Measurements from ENCODE around the gene CCL23. TPM values are rescaled to one million over a fixed set of nuclear protein-coding genes. Genes with fewer than 3 reads are reported as not detected.

The CCL23 gene
- polyA plus RNA-seq, 4 donors, result not detected

DNA sequence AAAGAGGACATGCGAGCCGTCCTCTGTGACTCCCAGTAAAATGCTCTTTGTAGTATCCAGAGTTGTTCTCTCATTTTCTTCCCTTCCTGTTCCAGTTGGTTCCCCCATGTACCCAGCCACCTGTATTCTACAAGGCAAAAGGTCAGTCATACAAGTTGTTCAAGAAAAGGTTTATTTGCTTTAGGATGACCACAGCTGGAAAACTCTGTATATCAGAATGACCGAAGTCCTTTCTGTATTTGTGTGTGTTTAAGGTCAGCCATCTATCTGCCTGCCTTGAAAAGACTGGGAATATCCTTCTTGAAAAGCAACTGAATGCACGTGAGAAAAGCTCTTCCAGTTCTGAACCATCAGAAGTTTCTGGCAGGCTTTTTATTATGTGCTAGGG, 44.8 kb downstream of the CCL23 start:
- DNase-seq (ENCODE audit: low read depth in 4 of 4, low spot score in 3 of 4), result no peak

DNA sequence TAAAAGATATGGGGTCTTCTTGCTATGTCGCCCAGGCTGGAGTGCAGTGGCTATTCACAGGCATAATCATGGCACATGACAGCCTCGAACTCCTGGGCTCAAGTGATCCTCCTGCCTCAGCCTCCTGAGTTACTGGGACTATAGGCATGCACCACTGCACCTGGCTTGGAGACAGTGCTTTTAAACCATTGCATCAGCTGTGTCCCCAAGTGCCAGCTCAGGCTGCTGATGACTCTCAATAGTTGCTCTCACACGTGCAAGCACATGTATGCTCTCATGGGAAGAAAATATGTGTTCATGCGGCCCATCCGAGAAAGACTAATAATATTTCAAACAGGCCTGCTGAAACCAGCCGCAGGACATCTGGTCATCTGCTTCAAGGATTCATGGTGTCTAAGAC, 45.2 kb downstream of the CCL23 start:
- DNase-seq (ENCODE audit: low read depth in 4 of 4, low spot score in 3 of 4), result no peak

GRCh38 chr17:35972066-35972465, 45.7 kb downstream of the CCL23 start:
- DNase-seq (ENCODE audit: low read depth in 4 of 4, low spot score in 3 of 4), result no peak

GRCh38 chr17:35969558-35970380, 48.0 kb downstream of the CCL23 start:
- DNase-seq (ENCODE audit: low read depth in 4 of 4, low spot score in 3 of 4), result peak; percentile 69 to 79 (median 74)

- no peak for DNase-seq (ENCODE audit: low read depth in 4 of 4, low spot score in 3 of 4)
These were observed 49.2 kb downstream of the CCL23 start for GRCh38 chr17:35968520-35969054.

DNA sequence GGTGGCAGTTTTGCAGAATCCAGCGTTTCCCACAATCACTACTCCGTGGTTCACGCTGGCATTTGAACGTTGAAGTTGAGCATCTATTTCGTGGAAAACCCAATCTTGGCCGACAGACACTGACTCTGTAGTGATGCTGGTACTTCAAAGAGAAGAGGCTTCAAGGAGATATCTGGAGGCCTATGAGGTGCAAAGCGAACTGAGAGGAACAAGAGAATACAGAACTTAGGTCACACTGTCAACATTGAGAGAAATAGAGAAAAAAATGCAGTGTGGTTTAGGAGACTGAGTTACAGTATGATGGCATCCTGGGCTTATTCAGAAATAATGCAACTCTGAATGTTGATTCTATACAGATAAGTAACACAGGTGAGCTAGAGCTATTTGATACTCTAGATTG, 52.5 kb downstream of the CCL23 start:
- DNase-seq (ENCODE audit: low read depth in 4 of 4, low spot score in 3 of 4), result no peak

DNA sequence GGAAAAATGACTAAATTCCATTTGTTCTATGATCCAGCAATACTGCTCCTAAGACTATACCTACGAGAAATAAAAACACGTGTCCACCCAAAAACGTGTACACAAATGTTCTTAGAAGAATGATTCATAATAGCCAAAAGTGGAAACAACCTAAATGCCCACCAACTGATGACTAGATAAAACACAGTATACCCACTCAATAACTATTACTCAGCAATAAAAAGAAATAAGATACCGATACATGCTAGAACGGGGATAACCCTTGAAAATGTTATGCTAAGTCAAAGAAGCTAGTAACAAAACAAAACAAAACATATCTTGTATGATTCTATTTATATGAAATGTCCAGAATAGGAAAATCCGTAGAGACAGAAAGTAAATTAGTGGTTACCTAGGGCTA, 54.1 kb downstream of the CCL23 start:
- DNase-seq (ENCODE audit: low read depth in 4 of 4, low spot score in 3 of 4), result no peak

Other genes starting within 250 kb of the CCL23 start
- gene MMP28, start 222.3 kb downstream of the CCL23 start, polyA plus RNA-seq (ENCODE audit: insufficient read length in 4 of 4), result 10 to 100 TPM in 1 of 4 donors, 1 to 10 TPM in 3; 1.9 to 11.0 (median 2.4) TPM
- 100 to 1,000 TPM; 188 to 242 (median 234) TPM for gene TAF15, start 208.5 kb downstream of the CCL23 start, polyA plus RNA-seq (ENCODE audit: insufficient read length in 4 of 4)
- gene HEATR9, start 149.1 kb downstream of the CCL23 start, polyA plus RNA-seq (ENCODE audit: insufficient read length in 4 of 4), result under 1 TPM in 1 of 4 donors, not detected in 3; 0.18 TPM
- 1 to 10 TPM; 1.1 to 2.1 (median 1.6) TPM for gene CCL5, start 137.6 kb downstream of the CCL23 start, polyA plus RNA-seq (ENCODE audit: insufficient read length in 4 of 4)
- gene RDM1, start 87.2 kb downstream of the CCL23 start, polyA plus RNA-seq (ENCODE audit: insufficient read length in 4 of 4), result 1 to 10 TPM; 1.4 to 3.6 (median 2.3) TPM
- gene LYZL6, start 74.3 kb downstream of the CCL23 start, polyA plus RNA-seq (ENCODE audit: insufficient read length in 4 of 4), result not detected
- gene CCL16, start 36.5 kb downstream of the CCL23 start, polyA plus RNA-seq (ENCODE audit: insufficient read length in 4 of 4), result under 1 TPM in 3 of 4 donors, not detected in 1; 0.10 to 0.53 (median 0.19) TPM
- 10 to 100 TPM; 14.5 to 17.6 (median 16.0) TPM for gene CCL14, start 31.2 kb downstream of the CCL23 start, polyA plus RNA-seq (ENCODE audit: insufficient read length in 4 of 4)
- 1 to 10 TPM in 3 of 4 donors, under 1 TPM in 1; 0.37 to 7.5 (median 5.2) TPM for gene CCL15, start 16.4 kb downstream of the CCL23 start, polyA plus RNA-seq (ENCODE audit: insufficient read length in 4 of 4)
- 1 to 10 TPM in 1 of 4 donors, not detected in 3; 2.4 TPM for gene CCL18, start 46.3 kb upstream of the CCL23 start, polyA plus RNA-seq (ENCODE audit: insufficient read length in 4 of 4)
- gene CCL3, start 72.2 kb upstream of the CCL23 start, polyA plus RNA-seq (ENCODE audit: insufficient read length in 4 of 4), result 10 to 100 TPM in 1 of 4 donors, 1 to 10 TPM in 2, under 1 TPM in 1; 0.29 to 38.4 (median 2.1) TPM
- gene CCL4, start 85.9 kb upstream of the CCL23 start, polyA plus RNA-seq (ENCODE audit: insufficient read length in 4 of 4), result 10 to 100 TPM in 1 of 4 donors, 1 to 10 TPM in 1, under 1 TPM in 2; 0.16 to 34.9 (median 0.86) TPM
- 10 to 100 TPM in 2 of 4 donors, 1 to 10 TPM in 2; 4.3 to 18.7 (median 8.6) TPM for gene TBC1D3B, start 158.7 kb upstream of the CCL23 start, polyA plus RNA-seq (ENCODE audit: insufficient read length in 4 of 4)
- 10 to 100 TPM in 1 of 4 donors, 1 to 10 TPM in 1, under 1 TPM in 1, not detected in 1; 0.79 to 12.1 (median 1.6) TPM for gene CCL3L1, start 178.8 kb upstream of the CCL23 start, polyA plus RNA-seq (ENCODE audit: insufficient read length in 4 of 4)
- 10 to 100 TPM in 1 of 4 donors, 1 to 10 TPM in 2, not detected in 1; 1.1 to 25.8 (median 1.4) TPM for gene CCL4L2, start 193.1 kb upstream of the CCL23 start, polyA plus RNA-seq (ENCODE audit: insufficient read length in 4 of 4)
- 1 to 10 TPM in 1 of 4 donors, under 1 TPM in 1, not detected in 2; 0.25 to 1.8 TPM for gene TBC1D3I, start 246.6 kb upstream of the CCL23 start, polyA plus RNA-seq (ENCODE audit: insufficient read length in 4 of 4)